ENCODE data around the gene EHBP1.
A peak's percentile ranks its signal among the peaks of the same experiment; 100 is the strongest.

The EHBP1 gene

DNA sequence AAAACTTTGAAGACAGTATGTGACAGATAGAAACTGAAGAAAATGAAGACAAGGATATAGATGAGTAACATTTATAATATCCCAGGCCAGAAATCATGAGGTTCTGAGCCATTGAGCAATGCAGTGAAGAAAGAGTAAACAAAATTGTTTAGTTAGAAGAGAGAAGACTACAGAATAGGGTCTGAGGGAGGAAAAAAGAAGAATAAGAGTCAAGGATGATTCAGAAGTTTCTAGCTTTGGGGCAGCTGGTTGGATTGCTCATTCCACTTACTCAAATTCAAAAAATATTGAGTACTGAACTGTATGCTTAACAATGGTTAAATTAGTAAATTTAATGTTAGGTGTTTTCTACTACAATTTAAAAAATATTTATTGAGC lies 190.1 kb downstream of the EHBP1 start:
- no peak for DNase-seq

GRCh38 chr2:62897187-62897827 lies 191.8 kb downstream of the EHBP1 start:
- DNase-seq: no peak

DNA sequence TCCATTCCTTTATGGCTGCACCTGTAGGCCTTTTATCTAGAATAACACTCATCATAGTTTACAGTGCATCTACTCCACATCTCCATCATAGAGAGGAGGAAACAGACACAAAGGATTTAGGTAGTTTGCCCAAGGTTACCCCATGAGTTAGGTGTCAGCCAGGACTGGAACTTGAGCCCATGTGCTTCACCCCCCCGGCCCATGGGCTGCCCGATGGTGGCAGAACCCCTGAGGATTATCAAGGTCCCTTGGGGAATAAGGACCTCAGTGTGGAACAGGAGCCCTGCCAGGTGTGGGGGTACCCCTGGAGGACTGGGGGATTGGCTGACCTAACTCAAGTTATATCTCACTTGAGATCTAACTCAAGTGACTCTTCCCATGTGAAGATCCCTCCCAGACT lies 198.8 kb downstream of the EHBP1 start:
- peak; percentile 29 for DNase-seq

DNA sequence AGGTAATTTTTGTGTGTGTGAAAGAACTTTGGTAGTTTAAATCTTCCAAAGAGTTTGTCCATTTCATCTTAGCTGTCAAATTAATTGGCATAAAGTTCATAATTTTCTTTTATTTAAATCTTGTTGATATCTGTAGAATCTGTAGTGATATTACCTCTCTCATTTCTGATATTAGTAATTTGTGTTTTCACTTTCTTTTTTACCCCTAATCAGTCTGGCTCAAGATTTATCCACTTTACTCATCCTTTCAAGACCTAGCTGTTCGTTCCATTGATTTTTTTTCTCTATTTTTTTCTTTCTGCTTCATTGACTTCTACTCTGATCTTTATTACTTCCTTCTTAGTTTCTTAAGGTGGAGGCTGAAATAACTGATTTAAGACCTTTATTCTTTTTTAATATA lies 202.6 kb downstream of the EHBP1 start:
- DNase-seq: no peak

- DNase-seq: no peak
Observed at GRCh38 chr2:62913311-62913710, 207.8 kb downstream of the EHBP1 start.

DNA sequence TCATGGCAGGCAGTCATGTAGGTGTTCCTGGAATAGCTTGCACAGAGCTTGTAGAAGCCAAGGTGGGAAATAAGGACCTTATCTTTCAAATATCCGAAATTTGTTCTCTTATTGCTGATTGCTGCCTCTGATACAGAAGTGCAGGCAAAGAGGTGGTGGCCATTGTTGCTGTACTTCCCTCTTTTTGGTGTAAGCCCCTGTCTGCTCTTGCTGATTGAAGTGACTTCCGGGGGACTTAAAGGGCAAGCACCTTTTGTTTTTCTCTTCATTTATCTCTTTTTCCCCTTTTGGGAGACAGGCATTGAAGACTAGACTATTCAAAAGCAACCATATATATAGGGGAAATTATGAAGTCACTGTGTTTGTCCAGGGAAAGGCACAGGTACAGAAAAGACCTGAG lies 213.5 kb downstream of the EHBP1 start:
- no peak for DNase-seq

DNA sequence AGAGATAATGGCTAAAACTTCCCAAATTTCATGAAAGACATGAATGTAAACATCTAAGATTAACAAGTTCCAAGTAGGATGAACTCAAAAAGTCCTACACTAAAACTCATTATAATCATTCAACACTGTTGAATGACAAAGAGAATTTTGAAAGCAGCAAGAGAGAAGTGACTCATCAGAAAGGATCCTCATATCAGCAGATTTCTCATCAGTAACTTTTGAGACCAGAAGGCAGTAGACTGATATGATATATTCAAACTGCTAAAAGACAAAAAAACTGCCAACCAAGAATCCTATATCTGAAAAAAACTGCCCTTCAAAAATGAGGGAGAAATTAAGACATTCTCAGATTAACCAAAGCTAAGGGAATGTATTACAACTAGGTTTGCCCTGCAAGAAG lies 214.6 kb downstream of the EHBP1 start:
- no peak for DNase-seq

- DNase-seq: no peak
Observed at GRCh38 chr2:62923242-62923641, 217.7 kb downstream of the EHBP1 start.

- DNase-seq: no peak
Observed at GRCh38 chr2:62923881-62924280, 218.4 kb downstream of the EHBP1 start.

DNA sequence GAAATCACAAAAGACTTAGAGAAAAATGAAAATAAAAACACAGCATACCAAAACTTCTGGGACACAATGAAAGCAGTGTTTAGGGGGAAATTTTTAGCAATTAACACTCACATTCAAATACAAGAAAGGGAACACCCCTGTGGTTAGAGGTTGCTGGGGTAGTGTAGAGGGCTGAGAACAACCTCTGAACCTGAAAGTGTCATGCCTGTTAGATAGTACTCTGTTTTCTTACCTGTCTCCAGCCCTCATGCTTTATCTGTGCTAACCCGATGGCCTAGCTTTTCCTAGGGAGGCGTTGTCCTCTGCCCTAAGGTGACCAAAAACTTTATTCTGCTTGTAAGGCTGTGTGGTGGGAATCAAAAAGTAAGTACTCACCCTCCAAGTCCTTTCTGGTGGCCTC lies 222.5 kb downstream of the EHBP1 start:
- DNase-seq: no peak

- DNase-seq: no peak
Observed at GRCh38 chr2:62931536-62931935, 226.0 kb downstream of the EHBP1 start.

- DNase-seq: no peak
Observed at GRCh38 chr2:62933398-62933917, 227.9 kb downstream of the EHBP1 start.

GRCh38 chr2:62934517-62934916 lies 229.0 kb downstream of the EHBP1 start:
- DNase-seq: no peak

DNA sequence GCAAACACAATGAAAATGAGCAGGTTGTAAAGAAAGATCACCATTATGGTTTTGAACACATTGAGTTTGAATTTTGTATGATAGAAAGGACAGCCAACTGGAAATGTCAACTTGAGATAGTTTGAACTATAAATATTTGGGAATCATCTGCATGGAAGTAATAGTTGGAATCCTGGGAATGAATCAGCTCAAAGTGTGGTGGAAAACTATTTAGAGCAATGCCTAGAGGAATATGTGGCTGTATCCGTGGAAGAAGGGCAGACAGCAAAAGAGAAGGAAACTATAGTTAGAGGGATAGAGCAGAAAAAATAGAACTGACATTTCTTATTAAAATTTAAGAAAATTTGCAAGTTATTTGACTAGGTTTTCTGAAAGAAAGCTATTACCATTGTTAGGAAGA lies 232.6 kb downstream of the EHBP1 start:
- DNase-seq: no peak

- no peak for DNase-seq
Observed at GRCh38 chr2:62939735-62940491, 234.4 kb downstream of the EHBP1 start.

- no peak for DNase-seq
Observed at GRCh38 chr2:62940697-62941096, 235.2 kb downstream of the EHBP1 start.

- DNase-seq: no peak
Observed at GRCh38 chr2:62941413-62941812, 235.9 kb downstream of the EHBP1 start.

DNA sequence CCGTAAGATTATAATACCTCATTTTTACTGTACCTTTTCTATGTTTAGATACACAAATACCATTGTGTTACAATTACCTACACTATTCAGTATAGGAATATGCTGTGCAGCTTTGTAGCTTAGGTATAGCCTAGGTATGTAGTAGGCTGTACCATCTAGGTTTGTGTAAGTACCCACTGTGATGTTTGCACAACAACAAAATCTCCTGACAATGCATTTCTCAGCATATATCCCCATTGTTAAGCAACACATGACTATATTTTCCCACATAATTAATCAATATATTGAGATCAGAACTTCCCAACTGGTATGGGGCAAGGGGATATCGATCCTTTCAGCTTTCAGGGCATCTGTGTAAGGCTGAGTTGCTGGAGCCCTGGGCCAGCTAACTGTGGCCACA lies 238.8 kb downstream of the EHBP1 start:
- no peak for DNase-seq

DNA sequence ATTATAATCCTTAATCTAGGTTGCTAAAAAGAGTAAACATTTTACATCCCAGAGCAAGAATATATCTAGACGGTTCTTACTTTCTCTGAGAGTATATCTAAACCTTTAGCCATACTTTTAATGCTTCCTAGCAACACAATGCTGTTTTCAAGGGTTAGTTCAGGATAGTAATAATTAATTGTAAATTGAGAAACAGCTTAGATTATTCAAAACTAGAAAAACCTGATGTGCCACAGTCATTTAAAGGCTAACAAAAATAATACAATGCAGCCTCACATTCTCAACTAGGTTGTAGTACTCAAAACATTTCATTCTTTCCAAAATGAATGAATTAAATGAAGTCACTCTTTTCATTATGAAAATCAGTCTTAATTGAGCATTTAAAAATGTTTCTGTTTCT lies 241.9 kb downstream of the EHBP1 start:
- DNase-seq: no peak

GRCh38 chr2:62956651-62957050 lies 251.1 kb downstream of the EHBP1 start:
- no peak for DNase-seq

DNA sequence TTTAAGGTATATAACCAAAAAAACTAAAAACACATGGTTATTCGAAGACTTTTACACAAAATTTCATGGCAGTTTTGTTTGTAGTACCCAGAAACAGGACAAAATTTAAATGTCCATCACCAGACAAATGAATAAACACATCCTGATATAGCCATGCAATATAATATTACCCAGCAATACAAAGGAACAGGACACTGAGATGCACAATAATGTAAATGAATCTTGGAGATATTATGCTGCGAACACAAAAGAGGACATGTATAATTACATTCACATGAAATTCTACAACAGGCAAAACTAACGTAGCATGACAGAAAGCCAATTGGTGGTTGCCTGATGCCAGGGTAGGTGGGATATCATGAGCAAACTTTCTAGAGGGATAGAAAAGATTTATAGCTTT lies 252.7 kb downstream of the EHBP1 start:
- no peak for DNase-seq

DNA sequence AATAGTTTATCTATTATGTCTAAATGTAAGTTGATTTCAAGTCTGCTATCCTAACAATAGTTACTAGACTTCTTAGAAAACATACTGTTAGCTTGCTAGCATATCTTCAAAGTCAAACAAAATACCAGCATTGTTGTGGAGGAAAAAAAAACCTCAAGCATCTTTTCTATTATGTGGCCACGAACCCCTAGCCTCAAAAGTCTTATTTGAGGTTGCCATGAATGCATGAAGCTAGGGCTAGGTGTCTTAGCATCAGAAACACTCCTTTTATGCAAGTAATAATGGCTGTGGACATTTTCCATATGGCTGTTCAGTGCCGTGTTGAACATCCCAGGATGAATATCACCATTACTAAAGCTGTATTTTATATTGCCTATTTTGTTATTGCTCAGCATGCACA lies 258.5 kb downstream of the EHBP1 start:
- no peak for DNase-seq

DNA sequence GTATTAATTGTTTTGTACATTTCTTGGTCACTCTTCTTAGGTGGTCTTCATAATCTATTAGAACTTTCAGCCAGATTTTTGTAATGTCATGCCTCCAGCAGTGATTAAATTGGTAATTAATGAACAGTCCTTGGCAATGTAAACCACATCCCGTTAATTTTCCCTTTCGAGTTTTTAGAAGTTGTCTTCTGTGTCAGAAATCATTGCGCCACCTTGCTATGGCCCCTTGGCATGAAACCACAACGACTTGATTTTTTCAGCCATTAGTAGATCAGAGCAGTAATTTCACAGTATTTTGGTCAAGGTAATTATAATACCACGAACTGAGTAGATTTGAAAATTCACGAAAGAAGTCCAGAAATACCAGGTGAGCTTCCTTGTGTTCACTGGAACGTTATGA lies 259.2 kb downstream of the EHBP1 start:
- no peak for DNase-seq

GRCh38 chr2:62966991-62967390 lies 261.5 kb downstream of the EHBP1 start:
- no peak for DNase-seq

- DNase-seq: no peak
Observed at GRCh38 chr2:62968168-62968567, 262.7 kb downstream of the EHBP1 start.
